Motor neuron (in vitro differentiated cells): Measurements from ENCODE around the gene SERPINB1. TPM values are rescaled to one million over a fixed set of nuclear protein-coding genes. Genes with fewer than 3 reads are reported as not detected.
"Not testable (repeated sequence)": the region's sequence is repeated elsewhere in the genome, so short reads cannot be mapped to it uniquely, and the experiment has no call there.

ENCODE experiments used
- ATAC-seq, 8 experiments: fragments of 200-7000 bp; cut with Tn5 transposase; replicated peaks in 6 of 8; 2 replicates each; pipeline ENCODE4 v1.8.0; 2021; ENCODE audit warnings: mild to moderate bottlenecking in 8 of 8, moderate library complexity in 8 of 8
- H3K27ac ChIP-seq, 2 donors: fragments of 250-450 bp; sonication (Bioruptor Pico); 2 replicates each; pipeline ENCODE4 v1.9.0; 2021; ENCODE audit warnings: antibody characterized with exemption in 2 of 2, mild to moderate bottlenecking in 2 of 2, moderate library complexity in 1 of 2
- H3K4me1 ChIP-seq, 2 donors: fragments of 250-450 bp; sonication (Bioruptor Pico); replicated peaks in 1 of 2; 2 replicates each; pipeline ENCODE4 v1.6.1; 2021; ENCODE audit warnings: antibody characterized with exemption in 2 of 2, mild to moderate bottlenecking in 2 of 2, moderate library complexity in 1 of 2
- H3K4me3 ChIP-seq, 5 donors: fragments of 250-450 bp; sonication (Bioruptor Pico); 2 replicates each; pipeline ENCODE4 v1.9.0; 2021; ENCODE audit warnings: antibody characterized with exemption in 5 of 5, mild to moderate bottlenecking in 5 of 5, moderate library complexity in 4 of 5
- WGBS, 10 experiments: fragments of 450-650 bp; shearing (Covaris generic); methylation state at CpG; one replicate each; pipeline ENCODE4 v1.0.0; 2022; 5-methylcytosine and 5-hydroxymethylcytosine counted together
- in situ Hi-C, 9 experiments: fragments of 400-800 bp; cut with MboI; loops; one replicate each; pipeline ENCODE4 v1.15.0; 2021; ENCODE audit warnings: low sequenced_read_pairs in 9 of 9, low pct_unique_long_range_greater_than_20kb in 2 of 9; ENCODE audit not compliant: unreplicated experiment in 9 of 9
- total RNA-seq, 8 experiments: library from RNA; unstranded; fragments of 300-600 nt; gene quantifications; 2 replicates each; pipeline versions ENCODE4 v1.2.3 to v1.2.4, GENCODE V29; 2022

The SERPINB1 gene
- total RNA-seq, 8 experiments from 2014 or later, result 0.43 to 45.5 (median 1.8) TPM

- Histone ChIP-seq H3K4me3 (no peak overlapping the region), H3K4me1 (peaks cover 0 to 7% of the 10 kb centered on the region in 2 donors), H3K27ac (no peak overlapping the region)
- in situ Hi-C loops, result no loop called here
- 38 to 100% (median 81%) methylated on average over 1 to 4 of the region's 4 CpGs for WGBS, 10 experiments
- ATAC-seq, result peak in 3 of 8 experiments; percentile 48 to 86 (median 78)
Observed at GRCh38 chr6:2817903-2818443, 23.7 kb downstream of the SERPINB1 start.

GRCh38 chr6:2816158-2816557 lies 25.5 kb downstream of the SERPINB1 start:
- no peak overlapping the region for H3K4me3 ChIP-seq
- in situ Hi-C loops, result no loop called here
- no peak overlapping the region for H3K27ac ChIP-seq
- peaks cover 0 to 7% of the 10 kb centered on the region in 2 donors for H3K4me1 ChIP-seq
- no peak for ATAC-seq

GRCh38 chr6:2812695-2813094 lies 29.0 kb downstream of the SERPINB1 start:
- in situ Hi-C loops, result no loop called here
- Histone ChIP-seq H3K4me1 (no peaks in the 10 kb centered on the region), H3K27ac (no peak overlapping the region), H3K4me3 (no peak overlapping the region)
- WGBS, 10 experiments, result 40 to 100% (median 82%) methylated on average over 1 to 3 of the region's 3 CpGs
- no peak for ATAC-seq

DNA sequence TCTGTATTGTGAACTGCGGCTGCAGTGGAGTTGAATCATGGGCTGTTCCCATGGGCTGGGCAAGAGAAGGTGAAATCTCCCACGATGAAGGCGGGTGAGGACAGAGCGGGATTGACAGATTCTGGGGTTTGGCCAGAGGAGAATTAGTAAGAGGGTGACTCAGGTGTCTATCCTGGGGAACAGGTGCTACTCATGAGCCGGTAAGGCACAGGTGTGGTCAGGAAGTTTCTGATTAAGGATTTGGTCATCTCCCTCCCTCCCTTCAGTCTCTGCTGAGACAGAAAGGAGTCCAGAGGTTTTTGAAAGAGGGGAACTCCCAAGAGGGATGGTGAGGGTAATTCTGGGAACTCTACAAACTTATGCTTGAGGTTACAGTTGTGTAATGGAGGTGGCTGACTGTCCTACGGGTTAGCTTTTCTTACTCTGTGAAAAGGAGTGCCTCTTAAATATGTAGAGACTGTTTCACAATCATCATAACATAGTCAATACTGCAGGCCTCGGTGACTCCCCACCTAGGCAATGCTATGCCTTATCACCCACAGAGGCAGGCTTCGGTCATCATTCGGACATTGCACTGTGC lies 31.5 kb downstream of the SERPINB1 start:
- no peaks in the 10 kb centered on the region for H3K4me1 ChIP-seq
- H3K4me3 ChIP-seq, result no peak overlapping the region
- in situ Hi-C loops, result no loop called here
- WGBS, 10 experiments, result 78 to 100% (median 88%) methylated on average over 1 to 7 of the region's 9 CpGs; no CpG with 5 or more reads in 2 of the 10 experiments
- peak in 2 of 8 experiments; percentile 93 to 97 for ATAC-seq
- H3K27ac ChIP-seq, result no peak overlapping the region

- no peak for ATAC-seq
- Histone ChIP-seq H3K4me3 (no peak overlapping the region), H3K4me1 (no peaks in the 10 kb centered on the region), H3K27ac (no peak overlapping the region)
- in situ Hi-C loops, result no loop called here
- WGBS, 10 experiments, result 33 to 100% (median 59%) methylated on average over 1 to 2 of the region's 2 CpGs; no CpG with 5 or more reads in 5 of the 10 experiments
Observed at GRCh38 chr6:2809015-2809414, 32.6 kb downstream of the SERPINB1 start.

DNA sequence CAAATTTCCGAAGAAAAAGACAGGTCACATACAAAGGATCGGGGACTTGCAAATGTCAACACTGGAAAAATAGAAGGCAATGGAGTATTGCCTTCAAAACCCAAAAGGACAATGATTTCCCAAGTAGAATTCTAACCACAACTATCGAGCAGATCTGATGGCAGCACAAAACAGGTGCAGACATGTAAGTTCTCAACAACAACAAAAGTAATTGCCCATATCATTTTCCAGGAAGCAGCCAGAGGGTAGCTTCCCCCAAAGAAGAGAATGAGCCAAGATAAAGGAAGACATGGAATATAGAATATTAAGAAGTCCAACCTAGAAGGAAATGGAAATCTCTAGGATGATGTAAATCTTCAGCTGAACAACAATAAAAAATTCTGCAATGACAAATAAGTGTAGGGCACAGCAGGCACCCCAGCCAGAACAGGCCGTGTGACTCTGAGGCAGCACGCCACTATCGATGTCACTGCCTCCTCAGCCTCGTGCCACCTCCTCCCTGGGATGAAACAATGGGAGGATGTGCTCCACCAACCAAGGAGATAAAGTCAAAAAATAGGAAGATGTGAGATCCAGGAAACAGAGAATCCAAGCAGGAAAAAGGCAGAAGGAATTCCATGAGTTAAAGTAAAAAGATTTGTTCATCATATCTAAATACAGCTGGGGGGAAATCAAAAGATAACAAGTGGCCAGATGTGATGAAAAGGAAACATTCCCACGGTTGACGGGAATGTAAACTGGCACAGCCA lies 34.1 kb downstream of the SERPINB1 start:
- in situ Hi-C loops, result no loop called here
- H3K4me3 ChIP-seq, result no peak overlapping the region
- H3K4me1 ChIP-seq, result no peaks in the 10 kb centered on the region
- ATAC-seq, result no peak
- no peak overlapping the region for H3K27ac ChIP-seq
- WGBS, 10 experiments, result 60 to 96% (median 82%) methylated on average over 1 to 9 of the region's 9 CpGs

GRCh38 chr6:2806644-2807043 lies 35.0 kb downstream of the SERPINB1 start:
- no peak overlapping the region for H3K4me3 ChIP-seq
- no peaks in the 10 kb centered on the region for H3K4me1 ChIP-seq
- H3K27ac ChIP-seq, result no peak overlapping the region
- WGBS, 10 experiments, result 29 to 83% (median 80%) methylated on average over 1 to 3 of the region's 3 CpGs; no CpG with 5 or more reads in 4 of the 10 experiments
- in situ Hi-C loops, result no loop called here
- no peak for ATAC-seq

DNA sequence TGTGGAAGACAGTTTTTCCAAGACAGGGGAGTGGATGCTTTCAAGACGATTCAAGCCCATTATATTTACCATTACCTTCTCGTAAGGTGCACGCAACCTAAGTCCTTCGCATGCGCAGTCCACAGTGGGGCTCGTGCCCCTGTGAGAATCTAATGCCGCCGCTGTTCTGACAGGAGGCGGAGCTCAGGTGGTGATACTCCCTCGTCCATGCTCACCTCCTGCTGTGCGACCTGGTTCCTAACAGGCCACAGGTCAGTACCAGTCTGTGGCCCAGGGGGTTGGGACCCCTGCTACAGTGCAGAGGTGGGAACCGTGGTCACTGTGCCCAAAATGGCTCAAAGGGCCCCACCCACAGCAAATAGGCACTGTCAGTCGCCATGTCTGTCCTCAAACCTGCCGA lies 36.6 kb downstream of the SERPINB1 start:
- 67 to 100% (median 88%) methylated on average over 1 to 8 of the region's 14 CpGs; no CpG with 5 or more reads in 4 of the 10 experiments for WGBS, 10 experiments
- H3K27ac ChIP-seq, result no peak overlapping the region
- no peaks in the 10 kb centered on the region for H3K4me1 ChIP-seq
- H3K4me3 ChIP-seq, result no peak overlapping the region
- in situ Hi-C loops, result no loop called here
- no peak for ATAC-seq

- WGBS, 10 experiments, result 76 to 100% (median 92%) methylated on average over 1 to 6 of the region's 6 CpGs; no CpG with 5 or more reads in 3 of the 10 experiments
- no peak for ATAC-seq
- Histone ChIP-seq H3K4me1 (no peaks in the 10 kb centered on the region), H3K4me3 (no peak overlapping the region), H3K27ac (no peak overlapping the region)
- in situ Hi-C loops, result no loop called here
Observed at GRCh38 chr6:2804516-2804915, 37.1 kb downstream of the SERPINB1 start.

DNA sequence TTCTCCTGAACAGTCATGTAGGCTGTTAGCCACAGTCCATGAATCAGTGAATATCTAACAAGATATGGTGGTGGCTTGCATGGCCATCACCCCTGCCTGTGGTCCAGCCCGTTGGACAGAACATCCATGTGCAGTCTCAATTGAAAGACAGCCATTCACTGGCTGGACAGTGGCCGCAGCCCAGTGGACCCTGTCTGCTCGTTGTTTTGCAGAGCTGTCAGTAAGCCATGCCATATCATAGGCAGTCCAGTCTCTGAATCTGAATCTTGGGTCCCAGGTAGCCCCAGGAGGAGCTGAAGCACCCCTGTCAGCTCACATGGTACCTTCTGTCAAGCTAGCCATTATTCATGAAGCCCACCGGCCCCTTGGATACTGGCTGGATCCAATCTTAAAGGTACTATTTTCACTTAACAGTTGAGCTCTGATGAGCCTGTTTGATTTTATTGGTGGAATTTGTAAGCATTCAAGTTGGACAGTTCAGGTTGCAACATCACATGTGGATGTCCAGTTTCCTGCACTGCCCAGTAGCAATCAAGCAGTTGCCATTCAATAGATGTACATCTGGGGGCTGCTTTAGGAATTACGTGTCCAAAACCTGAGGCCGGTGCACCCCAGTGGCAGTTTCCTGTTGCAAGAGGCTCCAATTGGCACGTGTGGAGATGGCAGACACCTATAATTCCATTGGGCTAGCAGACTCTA lies 37.8 kb downstream of the SERPINB1 start:
- H3K4me1 ChIP-seq, result peaks cover 0 to under 1% of the 10 kb centered on the region in 2 donors
- H3K27ac ChIP-seq, result no peak overlapping the region
- 40 to 100% (median 85%) methylated on average over 1 to 6 of the region's 7 CpGs; no CpG with 5 or more reads in 2 of the 10 experiments for WGBS, 10 experiments
- in situ Hi-C loops, result no loop called here
- H3K4me3 ChIP-seq, result no peak overlapping the region
- ATAC-seq, result no peak

DNA sequence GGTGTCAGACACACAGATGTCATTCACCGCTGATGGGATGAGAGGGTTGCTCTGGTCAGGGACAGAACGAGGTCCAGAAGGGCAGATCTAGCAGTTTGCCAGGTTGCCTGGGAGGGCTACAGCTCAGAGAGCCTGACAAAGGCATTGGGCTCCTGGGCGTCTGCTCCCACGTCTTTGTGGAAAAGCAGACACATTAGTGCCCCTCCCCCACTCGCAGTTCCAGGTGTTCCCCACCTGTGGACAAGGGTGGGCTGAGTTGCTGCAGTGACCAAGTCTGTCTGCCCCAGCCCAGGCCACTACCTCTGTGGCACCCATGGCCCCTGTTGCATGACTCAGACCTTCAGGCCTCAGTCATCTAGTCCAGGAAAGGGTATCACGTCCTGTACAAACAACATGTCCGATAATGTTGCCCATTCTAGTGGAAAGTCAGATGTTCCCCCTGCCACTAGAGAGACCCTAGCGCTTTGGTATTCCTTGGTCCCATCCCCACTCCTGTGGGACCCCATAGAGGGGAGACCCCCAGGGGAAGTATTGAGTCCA lies 39.1 kb downstream of the SERPINB1 start:
- no peak overlapping the region for H3K4me3 ChIP-seq
- peaks cover 2 to 13% of the 10 kb centered on the region in 2 donors for H3K4me1 ChIP-seq
- WGBS, 10 experiments, result 86 to 100% (median 92%) methylated on average over 1 to 4 of the region's 8 CpGs; no CpG with 5 or more reads in 7 of the 10 experiments
- in situ Hi-C loops, result no loop called here
- no peak for ATAC-seq
- H3K27ac ChIP-seq, result no peak overlapping the region

DNA sequence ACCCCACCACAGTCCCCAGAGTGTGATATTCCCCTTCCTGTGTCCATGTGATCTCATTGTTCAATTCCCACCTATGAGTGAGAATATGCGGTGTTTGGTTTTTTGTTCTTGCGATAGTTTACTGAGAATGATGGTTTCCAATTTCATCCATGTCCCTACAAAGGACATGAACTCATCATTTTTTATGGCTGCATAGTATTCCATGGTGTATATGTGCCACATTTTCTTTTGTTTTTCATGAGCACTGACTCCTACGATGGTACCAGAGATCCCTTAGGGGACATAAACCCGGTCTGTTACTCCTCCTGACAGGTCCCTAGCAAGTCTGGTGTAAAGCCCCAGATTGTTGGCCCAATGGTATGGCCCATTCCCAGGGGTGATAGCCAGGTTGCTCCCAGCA lies 40.0 kb downstream of the SERPINB1 start:
- ATAC-seq, H3K4me3 ChIP-seq: not testable (repeated sequence)
- WGBS, 10 experiments, result 80% methylated on average over 1 of the region's 4 CpGs; no CpG with 5 or more reads in 9 of the 10 experiments

More for the DNA sequence above, 40.0 kb downstream of the SERPINB1 start:
- in situ Hi-C loops, H3K27ac ChIP-seq: not testable (repeated sequence)
- peaks cover 2 to 16% of the 10 kb centered on the region in 2 donors for H3K4me1 ChIP-seq
